ENCODE measurements around the gene CRELD1. TPM values are rescaled to one million over a fixed set of nuclear protein-coding genes. Genes with fewer than 3 reads are reported as not detected.

CRELD1 gene
- total and polyA plus RNA-seq, 2 of the 13 experiments (the other 11 are each of a cell fraction or from before 2014, with no cell fraction given): 27.1 to 61.9 TPM

DNA sequence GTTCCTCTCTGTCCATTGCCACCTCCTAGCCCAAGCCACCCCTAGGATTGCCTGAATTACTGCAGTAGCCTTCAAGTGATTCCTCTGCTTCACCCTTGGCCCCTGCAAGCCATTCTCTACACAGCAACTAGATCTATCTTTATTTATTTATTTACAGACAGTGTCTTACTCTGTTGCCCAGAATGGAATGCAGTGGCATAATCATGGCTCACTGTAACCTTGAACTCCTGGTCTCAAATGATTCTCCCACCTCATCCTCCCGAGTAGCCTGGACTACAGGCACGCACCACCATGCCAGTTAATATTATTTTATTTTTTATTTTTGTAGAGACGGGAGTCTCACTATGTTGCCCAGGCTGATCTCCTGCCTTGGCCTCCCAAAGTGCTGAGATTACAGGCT, 45.1 kb upstream of the CRELD1 start (continued):
- TF ChIP-seq, protein P1, sequence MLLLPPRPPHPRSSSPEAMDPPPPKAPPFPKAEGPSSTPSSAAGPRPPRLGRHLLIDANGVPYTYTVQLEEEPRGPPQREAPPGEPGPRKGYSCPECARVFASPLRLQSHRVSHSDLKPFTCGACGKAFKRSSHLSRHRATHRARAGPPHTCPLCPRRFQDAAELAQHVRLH (CRISPR knock-in tag; IDR thresholded peaks at IDR 0.05; ENCODE audit: borderline replicate concordance, low read depth): 0 out of 2 replicates have a peak, but pooled peaks have one; percentile 46
- TF ChIP-seq RARA (CRISPR knock-in tag; IDR thresholded peaks at IDR 0.05) (peak; percentile 78), NCOR1 (IDR thresholded peaks at IDR 0.05; ENCODE audit: borderline replicate concordance, low read length) (peak; percentile 38; the same call in 1 of the 2 replicates), THYN1 (CRISPR knock-in tag; IDR thresholded peaks at IDR 0.05; ENCODE audit: borderline replicate concordance, low read depth) (no peak), RCOR2 (CRISPR knock-in tag; IDR thresholded peaks at IDR 0.05) (0 out of 2 replicates have a peak, but pooled peaks have one; percentile 48), KDM5B (CRISPR knock-in tag; IDR thresholded peaks at IDR 0.05; ENCODE audit: borderline replicate concordance) (no peak), ZKSCAN8 (CRISPR knock-in tag; IDR thresholded peaks at IDR 0.05; ENCODE audit: borderline replicate concordance) (no peak), RXRB (CRISPR knock-in tag; IDR thresholded peaks at IDR 0.05; ENCODE audit: borderline replicate concordance) (peak; percentile 42; the same call in 1 of the 2 replicates), ELF1 (CRISPR knock-in tag; IDR thresholded peaks at IDR 0.05) (no peak), MED13 (CRISPR knock-in tag; IDR thresholded peaks at IDR 0.05) (no peak), ZNF598 (CRISPR knock-in tag; IDR thresholded peaks at IDR 0.05; ENCODE audit: borderline replicate concordance) (no peak), FOXA3 (CRISPR knock-in tag; IDR thresholded peaks at IDR 0.05) (0 out of 2 replicates have a peak, but pooled peaks have one; percentile 34), ARNT2 (CRISPR knock-in tag; IDR thresholded peaks at IDR 0.05; ENCODE audit: low read depth) (no peak), MXD3 (CRISPR knock-in tag; IDR thresholded peaks at IDR 0.05) (no peak), ZNF713 (CRISPR knock-in tag; IDR thresholded peaks at IDR 0.05) (no peak)
- TF ChIP-seq, protein P2, sequence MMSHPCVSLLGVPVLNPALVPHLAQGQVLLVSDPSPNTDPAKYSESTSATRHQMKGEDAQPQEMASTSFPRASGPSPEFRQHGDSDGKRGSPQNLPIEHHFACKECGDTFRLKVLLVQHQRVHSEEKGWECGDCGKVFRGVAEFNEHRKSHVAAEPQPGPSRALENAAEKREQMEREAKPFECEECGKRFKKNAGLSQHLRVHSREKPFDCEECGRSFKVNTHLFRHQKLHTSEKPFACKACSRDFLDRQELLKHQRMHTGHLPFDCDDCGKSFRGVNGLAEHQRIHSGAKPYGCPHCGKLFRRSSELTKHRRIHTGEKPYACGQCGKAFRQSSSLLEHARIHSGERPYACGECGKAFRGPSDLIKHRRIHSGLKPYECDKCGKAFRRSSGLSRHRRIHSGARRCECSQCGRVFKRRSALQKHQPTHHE (CRISPR knock-in tag; IDR thresholded peaks at IDR 0.05; ENCODE audit: borderline replicate concordance): no peak
- TF ChIP-seq, protein P3, sequence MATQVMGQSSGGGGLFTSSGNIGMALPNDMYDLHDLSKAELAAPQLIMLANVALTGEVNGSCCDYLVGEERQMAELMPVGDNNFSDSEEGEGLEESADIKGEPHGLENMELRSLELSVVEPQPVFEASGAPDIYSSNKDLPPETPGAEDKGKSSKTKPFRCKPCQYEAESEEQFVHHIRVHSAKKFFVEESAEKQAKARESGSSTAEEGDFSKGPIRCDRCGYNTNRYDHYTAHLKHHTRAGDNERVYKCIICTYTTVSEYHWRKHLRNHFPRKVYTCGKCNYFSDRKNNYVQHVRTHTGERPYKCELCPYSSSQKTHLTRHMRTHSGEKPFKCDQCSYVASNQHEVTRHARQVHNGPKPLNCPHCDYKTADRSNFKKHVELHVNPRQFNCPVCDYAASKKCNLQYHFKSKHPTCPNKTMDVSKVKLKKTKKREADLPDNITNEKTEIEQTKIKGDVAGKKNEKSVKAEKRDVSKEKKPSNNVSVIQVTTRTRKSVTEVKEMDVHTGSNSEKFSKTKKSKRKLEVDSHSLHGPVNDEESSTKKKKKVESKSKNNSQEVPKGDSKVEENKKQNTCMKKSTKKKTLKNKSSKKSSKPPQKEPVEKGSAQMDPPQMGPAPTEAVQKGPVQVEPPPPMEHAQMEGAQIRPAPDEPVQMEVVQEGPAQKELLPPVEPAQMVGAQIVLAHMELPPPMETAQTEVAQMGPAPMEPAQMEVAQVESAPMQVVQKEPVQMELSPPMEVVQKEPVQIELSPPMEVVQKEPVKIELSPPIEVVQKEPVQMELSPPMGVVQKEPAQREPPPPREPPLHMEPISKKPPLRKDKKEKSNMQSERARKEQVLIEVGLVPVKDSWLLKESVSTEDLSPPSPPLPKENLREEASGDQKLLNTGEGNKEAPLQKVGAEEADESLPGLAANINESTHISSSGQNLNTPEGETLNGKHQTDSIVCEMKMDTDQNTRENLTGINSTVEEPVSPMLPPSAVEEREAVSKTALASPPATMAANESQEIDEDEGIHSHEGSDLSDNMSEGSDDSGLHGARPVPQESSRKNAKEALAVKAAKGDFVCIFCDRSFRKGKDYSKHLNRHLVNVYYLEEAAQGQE (IDR thresholded peaks at IDR 0.05; ENCODE audit: borderline replicate concordance in 1 of 2, low read depth in 1 of 2, low read length in 2 of 2): no peak
- TF ChIP-seq, protein P4, sequence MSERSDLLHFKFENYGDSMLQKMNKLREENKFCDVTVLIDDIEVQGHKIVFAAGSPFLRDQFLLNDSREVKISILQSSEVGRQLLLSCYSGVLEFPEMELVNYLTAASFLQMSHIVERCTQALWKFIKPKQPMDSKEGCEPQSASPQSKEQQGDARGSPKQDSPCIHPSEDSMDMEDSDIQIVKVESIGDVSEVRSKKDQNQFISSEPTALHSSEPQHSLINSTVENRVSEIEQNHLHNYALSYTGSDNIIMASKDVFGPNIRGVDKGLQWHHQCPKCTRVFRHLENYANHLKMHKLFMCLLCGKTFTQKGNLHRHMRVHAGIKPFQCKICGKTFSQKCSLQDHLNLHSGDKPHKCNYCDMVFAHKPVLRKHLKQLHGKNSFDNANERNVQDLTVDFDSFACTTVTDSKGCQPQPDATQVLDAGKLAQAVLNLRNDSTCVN (CRISPR knock-in tag; IDR thresholded peaks at IDR 0.05; ENCODE audit: borderline replicate concordance): no peak
- TF ChIP-seq, protein P5, sequence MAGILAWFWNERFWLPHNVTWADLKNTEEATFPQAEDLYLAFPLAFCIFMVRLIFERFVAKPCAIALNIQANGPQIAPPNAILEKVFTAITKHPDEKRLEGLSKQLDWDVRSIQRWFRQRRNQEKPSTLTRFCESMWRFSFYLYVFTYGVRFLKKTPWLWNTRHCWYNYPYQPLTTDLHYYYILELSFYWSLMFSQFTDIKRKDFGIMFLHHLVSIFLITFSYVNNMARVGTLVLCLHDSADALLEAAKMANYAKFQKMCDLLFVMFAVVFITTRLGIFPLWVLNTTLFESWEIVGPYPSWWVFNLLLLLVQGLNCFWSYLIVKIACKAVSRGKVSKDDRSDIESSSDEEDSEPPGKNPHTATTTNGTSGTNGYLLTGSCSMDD (CRISPR knock-in tag; IDR thresholded peaks at IDR 0.05): no peak
- TF ChIP-seq, protein P6, sequence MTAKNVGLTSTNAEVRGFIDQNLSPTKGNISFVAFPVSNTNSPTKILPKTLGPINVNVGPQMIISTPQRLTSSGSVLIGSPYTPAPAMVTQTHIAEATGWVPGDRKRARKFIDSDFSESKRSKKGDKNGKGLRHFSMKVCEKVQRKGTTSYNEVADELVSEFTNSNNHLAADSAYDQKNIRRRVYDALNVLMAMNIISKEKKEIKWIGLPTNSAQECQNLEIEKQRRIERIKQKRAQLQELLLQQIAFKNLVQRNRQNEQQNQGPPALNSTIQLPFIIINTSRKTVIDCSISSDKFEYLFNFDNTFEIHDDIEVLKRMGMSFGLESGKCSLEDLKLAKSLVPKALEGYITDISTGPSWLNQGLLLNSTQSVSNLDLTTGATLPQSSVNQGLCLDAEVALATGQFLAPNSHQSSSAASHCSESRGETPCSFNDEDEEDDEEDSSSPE (CRISPR knock-in tag; IDR thresholded peaks at IDR 0.05): no peak
